Measurements from ENCODE around the gene CDK5.
A peak's percentile ranks its signal among the peaks of the same experiment; 100 is the strongest.

GRCh38 chr7:151095123-151095797 lies 37.6 kb upstream of the CDK5 start:
- TF ChIP-seq CTCF (IDR thresholded peaks at IDR 0.05; ENCODE audit: low read length), result peak; percentile 34; the same call in 1 of the 2 replicates
- no peak for TF ChIP-seq EZH2 (IDR thresholded peaks at IDR 0.05; ENCODE audit: borderline replicate concordance, low read length)
